LNCAP (cell line): ENCODE measurements around the gene MYO16.

Experiments
- TF ChIP-seq, protein P1 (sequence below): fragments of 450-650 bp; IDR thresholded peaks from 2 replicates; pipeline ENCODE4 v1.5.1; 2017; ENCODE audit warnings: mild to moderate bottlenecking

Gene MYO16

DNA sequence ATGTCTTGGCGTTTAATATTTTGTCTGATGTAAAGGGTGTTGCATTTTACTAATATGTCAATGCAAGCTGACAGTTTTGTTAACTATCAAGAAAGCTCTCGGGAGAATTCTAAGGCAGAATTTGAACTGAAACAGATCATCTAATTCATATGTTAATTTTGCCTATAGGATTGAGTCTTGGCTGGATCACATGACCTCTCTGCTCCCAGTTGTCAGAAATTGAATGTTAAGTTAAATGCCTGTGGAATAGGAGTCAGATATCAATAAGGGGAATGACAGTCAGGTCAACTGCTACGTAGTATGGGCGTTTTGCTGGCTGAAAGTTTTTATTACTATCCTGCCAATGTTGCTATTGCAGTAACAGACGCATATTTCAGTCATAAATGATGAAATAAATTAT lies 358.5 kb downstream of the MYO16 start:
- TF ChIP-seq, protein P1, sequence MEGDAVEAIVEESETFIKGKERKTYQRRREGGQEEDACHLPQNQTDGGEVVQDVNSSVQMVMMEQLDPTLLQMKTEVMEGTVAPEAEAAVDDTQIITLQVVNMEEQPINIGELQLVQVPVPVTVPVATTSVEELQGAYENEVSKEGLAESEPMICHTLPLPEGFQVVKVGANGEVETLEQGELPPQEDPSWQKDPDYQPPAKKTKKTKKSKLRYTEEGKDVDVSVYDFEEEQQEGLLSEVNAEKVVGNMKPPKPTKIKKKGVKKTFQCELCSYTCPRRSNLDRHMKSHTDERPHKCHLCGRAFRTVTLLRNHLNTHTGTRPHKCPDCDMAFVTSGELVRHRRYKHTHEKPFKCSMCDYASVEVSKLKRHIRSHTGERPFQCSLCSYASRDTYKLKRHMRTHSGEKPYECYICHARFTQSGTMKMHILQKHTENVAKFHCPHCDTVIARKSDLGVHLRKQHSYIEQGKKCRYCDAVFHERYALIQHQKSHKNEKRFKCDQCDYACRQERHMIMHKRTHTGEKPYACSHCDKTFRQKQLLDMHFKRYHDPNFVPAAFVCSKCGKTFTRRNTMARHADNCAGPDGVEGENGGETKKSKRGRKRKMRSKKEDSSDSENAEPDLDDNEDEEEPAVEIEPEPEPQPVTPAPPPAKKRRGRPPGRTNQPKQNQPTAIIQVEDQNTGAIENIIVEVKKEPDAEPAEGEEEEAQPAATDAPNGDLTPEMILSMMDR, result no peak

DNA sequence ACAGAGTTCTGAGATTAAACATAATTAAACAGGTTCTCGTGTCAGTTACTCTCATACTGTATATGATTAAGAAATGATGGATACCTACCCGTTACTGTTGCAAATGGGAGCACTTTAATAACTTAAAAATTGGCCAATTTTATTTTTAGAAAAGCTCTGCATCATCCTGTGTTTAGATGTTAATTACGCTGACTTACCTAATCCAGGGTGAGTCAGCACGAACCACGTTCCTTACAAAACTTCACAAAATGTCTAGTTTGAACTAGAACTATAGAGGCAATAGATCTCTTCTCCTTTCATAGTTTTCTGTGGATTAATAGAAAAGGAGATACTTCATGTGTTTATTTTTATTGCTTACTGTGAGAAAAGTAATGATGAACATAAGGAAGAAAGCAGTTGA lies 363.9 kb downstream of the MYO16 start:
- TF ChIP-seq, protein P1, result no peak

GRCh38 chr13:108996430-108996829 lies 367.0 kb downstream of the MYO16 start:
- TF ChIP-seq, protein P1, result no peak

GRCh38 chr13:109000207-109000606 lies 370.8 kb downstream of the MYO16 start:
- TF ChIP-seq, protein P1, result no peak

DNA sequence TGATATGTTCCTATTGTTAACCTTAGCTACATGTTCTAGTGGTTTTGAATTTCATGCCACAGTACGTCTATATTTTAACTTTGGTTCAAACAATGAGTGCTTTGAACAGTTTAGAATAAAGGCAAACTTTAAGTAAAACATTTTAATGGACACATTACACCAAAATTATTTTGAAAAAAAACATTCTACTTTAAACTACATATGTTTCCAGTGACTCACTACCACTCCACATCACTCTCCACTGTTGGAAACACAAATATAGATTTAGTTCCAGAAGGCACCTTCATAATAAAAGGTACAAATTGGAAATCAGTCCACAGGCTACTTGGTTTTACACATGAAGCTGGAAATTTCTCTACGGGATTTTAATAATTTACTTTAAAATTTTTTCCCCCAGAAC lies 373.5 kb downstream of the MYO16 start:
- TF ChIP-seq, protein P1, result no peak

GRCh38 chr13:109007946-109008345 lies 378.5 kb downstream of the MYO16 start:
- TF ChIP-seq, protein P1, result no peak

- TF ChIP-seq, protein P1, result no peak
These were observed 380.3 kb downstream of the MYO16 start for GRCh38 chr13:109009756-109010155.

DNA sequence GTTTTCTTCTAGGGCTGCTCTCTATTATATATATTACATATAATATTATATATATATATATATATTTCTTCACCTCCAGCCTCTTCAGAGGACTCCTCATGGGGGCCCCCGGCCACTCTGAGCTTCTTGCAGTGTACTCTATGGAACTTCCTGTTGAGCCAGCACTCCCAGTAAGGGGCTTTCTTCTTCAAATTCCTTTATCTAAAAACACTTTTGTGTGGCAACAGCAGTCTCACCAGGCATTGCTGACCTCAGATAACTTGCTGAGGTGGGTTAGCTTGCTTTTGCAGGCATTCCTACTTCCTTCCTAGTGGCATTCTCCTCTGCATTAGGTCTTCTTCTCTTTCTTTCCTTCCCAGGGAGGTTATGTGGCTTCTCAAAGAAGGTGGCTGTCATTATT lies 381.5 kb downstream of the MYO16 start:
- TF ChIP-seq, protein P1, result no peak
